ENCODE measurements around the gene FKBP1C. TPM values are rescaled to one million over a fixed set of nuclear protein-coding genes. Genes with fewer than 3 reads are reported as not detected.
"Not testable (repeated sequence)": the region's sequence is repeated elsewhere in the genome, so short reads cannot be mapped to it uniquely, and the experiment has no call there.

The FKBP1C gene
- polyA plus RNA-seq (0.54 TPM in 1 of 2 replicates, not detected in the other), polyA minus RNA-seq (0.35 and 0.49 TPM in 2 replicates)

- not testable (repeated sequence) for H4K20me1 ChIP-seq (ENCODE audit: insufficient read depth); H3K36me3 ChIP-seq (ENCODE audit: insufficient read depth, low read length); H3K27ac ChIP-seq (ENCODE audit: low read length); H3K9me3 ChIP-seq (ENCODE audit: low read length); H3F3A ChIP-seq (ENCODE audit: insufficient read depth, low read length, poor library complexity, severe bottlenecking); H3K27me3 ChIP-seq (ENCODE audit: insufficient read depth, low read depth, low read length); H2AFZ ChIP-seq (ENCODE audit: low read depth, low read length); H3K79me2 ChIP-seq (replicated peaks; ENCODE audit: insufficient read depth, low read length); H3K4me2 ChIP-seq (ENCODE audit: low read length); H3K4me3 ChIP-seq (ENCODE audit: low read length); H3K9me2 ChIP-seq (ENCODE audit: insufficient read depth, low read length); H3K9ac ChIP-seq (ENCODE audit: low read length)
These were observed at the start of gene FKBP1C for GRCh38 chr6:63211343-63211742. Gene FKBP1C (plus strand): TSS chr6:63211469.

- H3K27ac ChIP-seq (ENCODE audit: low read length); H3K9me2 ChIP-seq (ENCODE audit: insufficient read depth, low read length); H3F3A ChIP-seq (ENCODE audit: insufficient read depth, low read length, poor library complexity, severe bottlenecking); H2AFZ ChIP-seq (ENCODE audit: low read depth, low read length); H3K4me3 ChIP-seq (ENCODE audit: low read length); H3K79me2 ChIP-seq (replicated peaks; ENCODE audit: insufficient read depth, low read length); H3K9me3 ChIP-seq (ENCODE audit: low read length); H4K20me1 ChIP-seq (ENCODE audit: insufficient read depth); H3K36me3 ChIP-seq (ENCODE audit: insufficient read depth, low read length); H3K27me3 ChIP-seq (ENCODE audit: insufficient read depth, low read depth, low read length); H3K4me2 ChIP-seq (ENCODE audit: low read length); H3K9ac ChIP-seq (ENCODE audit: low read length): not testable (repeated sequence)
These were observed 47.0 kb upstream of the FKBP1C start for GRCh38 chr6:63164047-63164803.

GRCh38 chr6:63174173-63174572 lies 37.1 kb upstream of the FKBP1C start:
- Histone ChIP-seq H3K36me3 (ENCODE audit: insufficient read depth, low read length) (no peaks in the 10 kb centered on the region), H3K9me2 (ENCODE audit: insufficient read depth, low read length) (no peaks in the 10 kb centered on the region), H3K79me2 (replicated peaks; ENCODE audit: insufficient read depth, low read length) (no peaks in the 10 kb centered on the region), H3K27me3 (ENCODE audit: insufficient read depth, low read depth, low read length) (no peaks in the 10 kb centered on the region), H3F3A (ENCODE audit: insufficient read depth, low read length, poor library complexity, severe bottlenecking) (no peaks in the 10 kb centered on the region), H3K27ac (ENCODE audit: low read length) (no peak overlapping the region), H4K20me1 (ENCODE audit: insufficient read depth) (no peaks in the 10 kb centered on the region), H3K9ac (ENCODE audit: low read length) (no peak overlapping the region), H2AFZ (ENCODE audit: low read depth, low read length) (no peak overlapping the region), H3K4me3 (ENCODE audit: low read length) (no peak overlapping the region), H3K9me3 (ENCODE audit: low read length) (no peaks in the 10 kb centered on the region), H3K4me2 (ENCODE audit: low read length) (no peak overlapping the region)
- TF ChIP-seq EP300 (conservative IDR thresholded peaks at IDR 0.05; ENCODE audit: poor library complexity, severe bottlenecking) = no peak
- no peak for TF ChIP-seq CTCF (IDR thresholded peaks at IDR 0.05; ENCODE audit: poor library complexity, severe bottlenecking)
- TF ChIP-seq TAF1 (IDR thresholded peaks at IDR 0.05; ENCODE audit: low read depth) = no peak
- TF ChIP-seq SMC3 (conservative IDR thresholded peaks at IDR 0.05; ENCODE audit: poor library complexity) = no peak
- no peak for TF ChIP-seq MXI1 (conservative IDR thresholded peaks at IDR 0.05; ENCODE audit: poor library complexity, severe bottlenecking)
- no peak for TF ChIP-seq EZH2 (IDR thresholded peaks at IDR 0.05; ENCODE audit: borderline replicate concordance, insufficient read depth, low read length, poor library complexity, severe bottlenecking)
- TF ChIP-seq POLR2AphosphoS5 (IDR thresholded peaks at IDR 0.05) = no peak
- TF ChIP-seq REST (IDR thresholded peaks at IDR 0.05; ENCODE audit: borderline replicate concordance) = no peak
- no peak for TF ChIP-seq RAD21 (conservative IDR thresholded peaks at IDR 0.05)
